H1 (cell line): ENCODE data around the gene CLIP4. TPM values are rescaled to one million over a fixed set of nuclear protein-coding genes. Genes with fewer than 3 reads are reported as not detected.

Experiments used
- CTCF ChIA-PET: fragments of 300-600 bp; sonication (Branson Sonifier 250); formaldehyde crosslinking; loops from one replicate; lab custom pipeline; 2021; ENCODE audit not compliant: partially characterized antibody; lab: Charles Lee
- POLR2A ChIA-PET: fragments of 300-600 bp; sonication (Branson Sonifier 250); formaldehyde crosslinking; loops from one replicate; lab custom pipeline; 2021; ENCODE audit warnings: inconsistent platforms; ENCODE audit not compliant: partially characterized antibody; lab: Charles Lee
- DNase-seq, 2 experiments: peaks; one replicate each; pipeline versions ENCODE4 v3.0.0 to v3.0.0-alpha.2; 2010 to 2022; ENCODE audit warnings: low spot score in 2 of 2, low read depth in 1 of 2, mixed read lengths in 1 of 2
- FAIRE-seq: peaks from 2 replicates; lab custom pipeline; 2011; peaks lifted over from hg19 to GRCh38; lab: Jason Lieb, UNC
- H2AFZ ChIP-seq: 2 replicates; pipeline ENCODE4 v1.8.1; 2012; ENCODE audit warnings: low read length, inconsistent platforms
- H2AK5ac ChIP-seq: 2 replicates; pipeline ENCODE4 v1.6.1; 2013; ENCODE audit warnings: low read depth, low read length
- H2BK120ac ChIP-seq: replicated peaks from 2 replicates; pipeline ENCODE3; 2013; ENCODE audit warnings: low read depth, low read length, inconsistent platforms
- H2BK12ac ChIP-seq: 2 replicates; pipeline ENCODE4 v1.6.1; 2013; ENCODE audit warnings: low read depth, low read length
- H2BK15ac ChIP-seq: 2 replicates; pipeline ENCODE4 v1.6.1; 2013; ENCODE audit warnings: low read length
- H2BK20ac ChIP-seq: 2 replicates; pipeline ENCODE4 v1.6.1; 2013; ENCODE audit warnings: low read length
- H2BK5ac ChIP-seq: 2 replicates; pipeline ENCODE4 v1.6.1; 2013; ENCODE audit warnings: low read depth, low read length
- H3K14ac ChIP-seq: 2 replicates; pipeline ENCODE4 v1.6.1; 2013; ENCODE audit warnings: inconsistent platforms; ENCODE audit not compliant: insufficient read length
- H3K18ac ChIP-seq: 2 replicates; pipeline ENCODE4 v1.6.1; 2013; ENCODE audit warnings: low read length; ENCODE audit errors: extremely low read depth
- H3K23ac ChIP-seq: 2 replicates; pipeline ENCODE4 v1.6.1; 2013; ENCODE audit warnings: inconsistent platforms; ENCODE audit not compliant: insufficient read length
- H3K23me2 ChIP-seq: 2 replicates; pipeline ENCODE4 v1.6.1; 2013; ENCODE audit warnings: low read depth, low read length
- H3K27ac ChIP-seq: 2 replicates; pipeline ENCODE4 v1.6.1; 2011; ENCODE audit warnings: low read depth, low read length, inconsistent platforms
- H3K27me3 ChIP-seq, 4 experiments: replicated peaks in 1 of 4; 1 replicate in 1 of 4; 2 replicates in 3 of 4; pipeline versions ENCODE4 v1.6.1 to v1.8.1; 2011 to 2013; ENCODE audit warnings: low read length in 3 of 4, mild to moderate bottlenecking in 3 of 4, inconsistent platforms in 2 of 4, mixed read lengths in 2 of 4, moderate library complexity in 1 of 4; ENCODE audit not compliant: control insufficient read depth in 3 of 4, insufficient read depth in 3 of 4; ENCODE audit errors: extremely low read depth in 1 of 4
- H3K36me3 ChIP-seq, 4 experiments: 2 replicates each; pipeline versions ENCODE4 v1.6.1 to v1.8.1; 2011 to 2013; ENCODE audit warnings: mild to moderate bottlenecking in 4 of 4, low read length in 3 of 4, moderate library complexity in 2 of 4, control low read depth in 1 of 4, inconsistent platforms in 1 of 4; ENCODE audit not compliant: insufficient read depth in 4 of 4, control insufficient read depth in 2 of 4
- H3K4ac ChIP-seq: replicated peaks from 2 replicates; pipeline ENCODE3; 2013; ENCODE audit warnings: low read length, low read depth, mixed read lengths, inconsistent platforms; ENCODE audit not compliant: insufficient read length
- H3K4me1 ChIP-seq, 4 experiments: replicated peaks in 1 of 4; 1 replicate in 1 of 4; 2 replicates in 3 of 4; pipeline versions ENCODE4 v1.6.1 to v1.8.1; 2011 to 2013; ENCODE audit warnings: low read length in 3 of 4, inconsistent platforms in 2 of 4, mixed read lengths in 1 of 4; ENCODE audit not compliant: insufficient read depth in 4 of 4, control insufficient read depth in 3 of 4
- H3K4me2 ChIP-seq, 2 experiments: 2 replicates each; pipeline versions ENCODE4 v1.6.1 to v1.8.1; 2011 to 2013; ENCODE audit warnings: low read depth in 2 of 2, low read length in 2 of 2, control low read depth in 1 of 2, inconsistent platforms in 1 of 2, mild to moderate bottlenecking in 1 of 2; ENCODE audit not compliant: insufficient read depth in 1 of 2
- H3K4me3 ChIP-seq, 4 experiments: fragments of 200-600, 300-600 bp in 1 of 4; sonication (generic), shearing (Covaris generic), sonication (Bioruptor Twin) in 1 of 4; 2 replicates each; pipeline versions ENCODE4 v1.5.1 to v1.8.1; 2011 to 2016; ENCODE audit warnings: low read length in 4 of 4, low read depth in 3 of 4, control low read depth in 2 of 4, inconsistent platforms in 2 of 4, mild to moderate bottlenecking in 2 of 4, mixed read lengths in 1 of 4, moderate library complexity in 1 of 4; ENCODE audit not compliant: insufficient read depth in 2 of 4; ENCODE audit errors: extremely low read depth in 1 of 4
- H3K56ac ChIP-seq: replicated peaks from 2 replicates; pipeline ENCODE3; 2013; ENCODE audit warnings: low read depth, mild to moderate bottlenecking, mixed read lengths, low read length, inconsistent platforms; ENCODE audit not compliant: insufficient read length
- H3K79me1 ChIP-seq: 2 replicates; pipeline ENCODE4 v1.6.1; 2013; ENCODE audit warnings: low read depth, low read length, control low read depth
- H3K79me2 ChIP-seq, 2 experiments: 2 replicates each; pipeline versions ENCODE4 v1.6.1 to v1.8.1; 2012 to 2013; ENCODE audit warnings: low read length in 2 of 2, mild to moderate bottlenecking in 2 of 2, inconsistent platforms in 1 of 2; ENCODE audit not compliant: insufficient read depth in 2 of 2, control insufficient read depth in 1 of 2
- H3K9ac ChIP-seq, 4 experiments: replicated peaks in 1 of 4; 1 replicate in 1 of 4; 2 replicates in 3 of 4; pipeline versions ENCODE4 v1.6.1 to v1.8.1; 2011 to 2013; ENCODE audit warnings: low read depth in 3 of 4, low read length in 3 of 4, control low read depth in 2 of 4, mild to moderate bottlenecking in 2 of 4, moderate library complexity in 2 of 4, inconsistent platforms in 1 of 4; ENCODE audit errors: extremely low read depth in 1 of 4
- H3K9me3 ChIP-seq, 2 experiments: 2 replicates each; pipeline versions ENCODE4 v1.6.1 to v1.8.1; 2012 to 2013; ENCODE audit warnings: mild to moderate bottlenecking in 2 of 2, moderate library complexity in 2 of 2, control low read depth in 1 of 2, inconsistent platforms in 1 of 2, low read depth in 1 of 2, low read length in 1 of 2, mixed read lengths in 1 of 2; ENCODE audit not compliant: insufficient read depth in 2 of 2
- H4K20me1 ChIP-seq, 2 experiments: replicated peaks in 1 of 2; 2 replicates each; pipeline versions ENCODE3 to v1.8.1; 2011 to 2013; ENCODE audit warnings: inconsistent platforms in 2 of 2, low read length in 2 of 2, mild to moderate bottlenecking in 1 of 2; ENCODE audit not compliant: insufficient read depth in 2 of 2, control insufficient read depth in 1 of 2
- H4K5ac ChIP-seq: 2 replicates; pipeline ENCODE4 v1.6.1; 2013; ENCODE audit warnings: low read length, low read depth, mixed read lengths, inconsistent platforms; ENCODE audit not compliant: insufficient read length
- H4K8ac ChIP-seq: 2 replicates; pipeline ENCODE4 v1.8.0; 2013; ENCODE audit warnings: mild to moderate bottlenecking, moderate library complexity, low read length, inconsistent platforms; ENCODE audit not compliant: insufficient read depth; ENCODE audit errors: extremely low read depth
- H4K91ac ChIP-seq: replicated peaks from 2 replicates; pipeline ENCODE3; 2013; ENCODE audit warnings: low read length, mixed read lengths, inconsistent platforms; ENCODE audit not compliant: insufficient read length
- FOSL1 ChIP-seq: IDR thresholded peaks from 2 replicates; pipeline ENCODE4 v1.6.1; 2011; ENCODE audit warnings: mild to moderate bottlenecking, low read depth, low read length, moderate library complexity; ENCODE audit not compliant: insufficient read depth
- NRF1 ChIP-seq: IDR thresholded peaks from 2 replicates; pipeline ENCODE4 v1.6.1; 2011; ENCODE audit warnings: mild to moderate bottlenecking, low read depth, low read length, improper control_type of control experiment
- SAP30 ChIP-seq: fragments of 300-600 bp; sonication (generic); IDR thresholded peaks from 2 replicates; pipeline ENCODE4 v1.7.1; 2012; ENCODE audit warnings: low read length, moderate library complexity, mild to moderate bottlenecking, inconsistent platforms; ENCODE audit not compliant: insufficient read depth, insufficient replicate concordance
- WGBS, 2 experiments: shearing (Covaris generic) in 1 of 2; methylation state at CpG; one replicate each; pipeline versions ENCODE4 v1.1.6 to v1.1.7; 2013 to 2015; ENCODE audit warnings: low lambda C conversion rate in 2 of 2, mixed read lengths in 2 of 2, inconsistent platforms in 1 of 2, low coverage in 1 of 2, missing lambda C conversion rate in 1 of 2; ENCODE audit not compliant: insufficient replicate concordance in 2 of 2, insufficient coverage in 1 of 2, insufficient read length in 1 of 2; ENCODE audit errors: extremely low coverage in 1 of 2, missing lambda C conversion rate in 1 of 2; 5-methylcytosine and 5-hydroxymethylcytosine counted together
- polyA plus RNA-seq, 7 experiments: library from polyadenylated mRNA; depleted of rRNA in 3 of 7; stranded (reverse) in 5 of 7; unstranded in 2 of 7; fragments of >200 nt in 5 of 7; fragments of 200-250 nt in 2 of 7; gene quantifications; 1 replicate in 5 of 7; 2 replicates in 1 of 7; 4 replicates in 1 of 7; pipeline versions ENCODE4 v1.2.1 to v1.2.3, GENCODE V29; 2011 to 2013; ENCODE audit warnings: missing spikeins in 2 of 7, mixed read lengths in 2 of 7
- total RNA-seq: library from RNA; stranded (reverse); fragmentation: NEBNext Ultra II Directional; extraction: Animal tissue kit (Norgen Biotek cat#: 25700); gene quantifications from 2 replicates; pipeline ENCODE4 v1.2.1, GENCODE V29; 2021
- TF ChIP-seq, protein P1 (sequence below): IDR thresholded peaks from 2 replicates; pipeline ENCODE4 v1.6.1; 2011; ENCODE audit warnings: low read depth, mild to moderate bottlenecking, low read length; ENCODE audit not compliant: insufficient read depth

Gene CLIP4
- total and polyA plus RNA-seq, 2 of the 8 experiments (the other 6 are each of a cell fraction or from before 2014, with no cell fraction given), result 0.08 to 0.09 TPM

DNA sequence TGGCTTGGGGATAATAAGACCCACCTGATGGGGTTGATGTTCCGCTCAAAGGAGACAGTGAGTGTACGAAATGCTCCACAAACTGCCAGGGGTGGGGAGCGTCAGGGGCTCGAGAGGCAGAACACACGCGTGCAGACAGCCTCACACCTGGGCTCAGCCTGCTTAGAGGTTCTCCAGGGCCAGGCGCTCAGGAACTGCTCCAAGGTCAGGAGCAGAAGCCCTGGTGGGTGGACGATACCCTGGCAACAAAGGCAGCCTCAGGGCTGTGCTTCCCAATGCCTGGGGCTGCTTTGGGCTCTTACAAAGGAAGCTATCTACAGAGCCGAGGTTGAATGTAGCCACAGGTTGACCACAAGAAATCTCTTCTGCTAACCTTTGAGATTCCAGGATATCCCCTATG is 114.4 kb downstream of the CLIP4 start:
- WGBS, 2 experiments, result 90% methylated on average over 9 of the region's 9 CpGs; no CpG with 5 or more reads in 1 of the 2 experiments
- Histone ChIP-seq H3K4ac (no peak overlapping the region), H3K4me3 (no peak overlapping the region), H3K18ac (no peak overlapping the region), H4K5ac (no peak overlapping the region), H3K23me2 (no peaks in the 10 kb centered on the region), H3K27ac (no peak overlapping the region), H3K23ac (no peak overlapping the region), H2BK20ac (no peak overlapping the region), H3K36me3 (no peaks in the 10 kb centered on the region), H3K79me2 (no peaks in the 10 kb centered on the region), H2AFZ (no peak overlapping the region), H3K9ac (no peak overlapping the region), H2BK12ac (no peak overlapping the region), H4K20me1 (no peaks in the 10 kb centered on the region), H2BK120ac (no peak overlapping the region), H3K4me2 (no peak overlapping the region), H3K14ac (no peak overlapping the region), H4K8ac (no peak overlapping the region), H3K56ac (no peak overlapping the region), H2BK5ac (no peak overlapping the region), H3K79me1 (no peaks in the 10 kb centered on the region), H3K27me3 (no peaks in the 10 kb centered on the region), H2BK15ac (no peak overlapping the region; the same call in 1 of the 2 replicates), H3K4me1 (no peaks in the 10 kb centered on the region), H2AK5ac (no peak overlapping the region), H4K91ac (no peak overlapping the region), H3K9me3 (no peaks in the 10 kb centered on the region)
- POLR2A ChIA-PET, result no interaction called here
- DNase-seq, result no peak
- TF ChIP-seq, protein P1, sequence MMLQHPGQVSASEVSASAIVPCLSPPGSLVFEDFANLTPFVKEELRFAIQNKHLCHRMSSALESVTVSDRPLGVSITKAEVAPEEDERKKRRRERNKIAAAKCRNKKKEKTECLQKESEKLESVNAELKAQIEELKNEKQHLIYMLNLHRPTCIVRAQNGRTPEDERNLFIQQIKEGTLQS, result no peak
- TF ChIP-seq NRF1 (no peak), SAP30 (no peak), FOSL1 (no peak)
- CTCF ChIA-PET, result interaction anchor here (1.2 kb wide), 1 partner anchor 22 kb away, joined by 3 read pairs; no protein-coding TSS in a partner anchor
- no peak for FAIRE-seq
